Nephron progenitor cell (in vitro differentiated cells): Measurements from ENCODE around the gene HACD2.

Experiments used
- DNase-seq: peaks from one replicate; pipeline ENCODE4 v3.0.0; 2021
- H3K27ac Mint-ChIP-seq: 2 replicates; pipeline ENCODE4 v1.8.0; 2021; ENCODE audit warnings: mild to moderate bottlenecking, moderate library complexity, mixed read lengths
- H3K27me3 Mint-ChIP-seq: 2 replicates; pipeline ENCODE4 v1.8.0; 2021; ENCODE audit warnings: mild to moderate bottlenecking, low read depth, mixed read lengths; ENCODE audit not compliant: poor library complexity
- H3K36me3 Mint-ChIP-seq: 2 replicates; pipeline ENCODE4 v1.8.0; 2021; ENCODE audit warnings: low read depth, mixed read lengths
- H3K4me1 Mint-ChIP-seq: 2 replicates; pipeline ENCODE4 v1.8.0; 2021; ENCODE audit warnings: mixed read lengths
- H3K4me3 Mint-ChIP-seq: 2 replicates; pipeline ENCODE4 v1.8.0; 2021; ENCODE audit warnings: mild to moderate bottlenecking, moderate library complexity, mixed read lengths
- H3K9me3 Mint-ChIP-seq: 2 replicates; pipeline ENCODE4 v1.8.0; 2021; ENCODE audit warnings: mild to moderate bottlenecking, moderate library complexity, mixed read lengths
- TF ChIP-seq, protein P1 (sequence below): fragments of 200-600 bp; sonication (generic); IDR thresholded peaks from 2 replicates; pipeline ENCODE4 v1.5.0; 2021; ENCODE audit warnings: antibody characterized with exemption

Gene HACD2

DNA sequence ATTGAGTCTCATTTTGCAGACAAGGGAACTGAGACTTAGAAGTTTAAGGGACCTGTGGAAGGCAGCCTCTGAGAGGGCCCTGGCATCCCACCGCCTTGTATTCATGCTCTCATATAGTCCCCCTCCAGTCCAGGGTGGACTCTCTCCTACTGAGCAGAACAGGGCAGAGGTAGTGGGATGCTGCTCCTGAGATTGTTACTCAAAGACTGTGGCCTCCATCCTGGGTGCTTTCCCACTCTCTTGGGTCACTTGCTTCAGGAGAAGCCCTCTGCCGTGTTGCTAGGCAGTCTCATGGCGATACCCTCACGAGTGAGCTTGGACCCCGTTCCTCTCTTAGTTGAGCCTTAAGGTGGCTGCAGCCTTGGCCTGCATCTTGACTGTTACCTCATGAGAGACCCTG is 113.7 kb downstream of the HACD2 start:
- H3K27me3 Mint-ChIP-seq: peaks cover 13% of the 10 kb centered on the region
- H3K4me3 Mint-ChIP-seq: no peak overlapping the region
- no peaks in the 10 kb centered on the region for H3K36me3 Mint-ChIP-seq

DNA sequence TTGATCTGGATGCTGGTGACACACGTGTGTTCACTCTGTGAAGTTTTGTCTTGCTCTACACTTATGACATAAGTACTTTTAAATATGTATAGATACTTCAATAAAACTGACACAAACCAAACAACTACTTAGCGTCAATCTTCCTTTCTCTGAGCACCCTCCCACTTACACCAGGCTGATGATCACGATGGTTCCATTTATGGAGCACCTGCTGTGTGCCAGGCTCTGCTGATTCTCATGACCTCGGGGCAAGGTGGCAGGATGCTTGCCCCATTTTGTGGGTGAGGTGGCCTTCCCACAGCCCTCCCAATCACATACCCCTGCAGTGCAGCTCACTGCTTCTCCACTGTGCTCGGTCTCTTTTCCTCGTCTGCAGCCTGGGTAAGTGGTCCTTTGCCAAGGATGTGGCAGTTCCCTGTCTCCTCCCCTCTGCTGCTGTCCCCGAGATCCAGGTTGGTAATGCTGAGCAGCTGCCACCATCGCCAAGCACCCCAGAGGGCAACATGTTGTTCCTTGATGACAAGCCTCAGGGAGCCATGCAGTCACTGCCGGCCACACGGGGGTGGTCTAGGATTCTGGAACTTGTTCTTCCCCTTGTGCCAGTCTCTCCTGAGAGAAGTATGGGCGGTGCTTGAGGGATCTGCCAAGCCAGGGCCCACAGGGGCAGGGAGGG is 115.4 kb downstream of the HACD2 start:
- no peak for DNase-seq
- Mint-ChIP-seq H3K4me3 (no peak overlapping the region), H3K4me1 (peaks cover 12% of the 10 kb centered on the region), H3K27ac (no peak overlapping the region), H3K9me3 (no peaks in the 10 kb centered on the region), H3K36me3 (no peaks in the 10 kb centered on the region), H3K27me3 (peaks cover 22% of the 10 kb centered on the region)
- TF ChIP-seq, protein P1, sequence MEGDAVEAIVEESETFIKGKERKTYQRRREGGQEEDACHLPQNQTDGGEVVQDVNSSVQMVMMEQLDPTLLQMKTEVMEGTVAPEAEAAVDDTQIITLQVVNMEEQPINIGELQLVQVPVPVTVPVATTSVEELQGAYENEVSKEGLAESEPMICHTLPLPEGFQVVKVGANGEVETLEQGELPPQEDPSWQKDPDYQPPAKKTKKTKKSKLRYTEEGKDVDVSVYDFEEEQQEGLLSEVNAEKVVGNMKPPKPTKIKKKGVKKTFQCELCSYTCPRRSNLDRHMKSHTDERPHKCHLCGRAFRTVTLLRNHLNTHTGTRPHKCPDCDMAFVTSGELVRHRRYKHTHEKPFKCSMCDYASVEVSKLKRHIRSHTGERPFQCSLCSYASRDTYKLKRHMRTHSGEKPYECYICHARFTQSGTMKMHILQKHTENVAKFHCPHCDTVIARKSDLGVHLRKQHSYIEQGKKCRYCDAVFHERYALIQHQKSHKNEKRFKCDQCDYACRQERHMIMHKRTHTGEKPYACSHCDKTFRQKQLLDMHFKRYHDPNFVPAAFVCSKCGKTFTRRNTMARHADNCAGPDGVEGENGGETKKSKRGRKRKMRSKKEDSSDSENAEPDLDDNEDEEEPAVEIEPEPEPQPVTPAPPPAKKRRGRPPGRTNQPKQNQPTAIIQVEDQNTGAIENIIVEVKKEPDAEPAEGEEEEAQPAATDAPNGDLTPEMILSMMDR: no peak

More for the DNA sequence above, 113.7 kb downstream of the HACD2 start:
- TF ChIP-seq, protein P1: no peak
- Mint-ChIP-seq H3K9me3 (no peaks in the 10 kb centered on the region), H3K4me1 (peaks cover 22% of the 10 kb centered on the region), H3K27ac (no peak overlapping the region)
- no peak for DNase-seq

DNA sequence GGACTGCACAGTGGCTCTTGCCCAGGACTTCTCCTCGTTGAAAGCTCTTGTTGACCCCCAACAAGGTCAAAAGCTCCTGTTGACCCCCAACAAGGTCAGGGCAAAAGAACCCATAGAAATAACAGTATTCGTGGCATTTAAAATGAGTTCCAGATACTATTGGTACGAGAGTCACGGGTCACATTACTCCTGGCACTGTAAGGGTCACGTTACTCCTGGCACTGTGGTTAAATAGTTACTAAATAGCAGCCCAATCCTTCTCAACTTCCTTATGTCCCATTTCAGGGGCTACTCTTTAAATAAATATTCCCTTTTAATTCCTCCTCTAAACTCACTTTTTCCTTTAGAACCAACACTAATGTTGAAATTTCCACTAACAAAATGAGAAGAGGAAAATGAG is 117.8 kb downstream of the HACD2 start:
- Mint-ChIP-seq H3K27ac (peak overlapping the region; percentile 19), H3K4me1 (peaks cover 12% of the 10 kb centered on the region), H3K36me3 (no peaks in the 10 kb centered on the region), H3K27me3 (peaks cover 28% of the 10 kb centered on the region), H3K4me3 (no peak overlapping the region), H3K9me3 (no peaks in the 10 kb centered on the region)
- TF ChIP-seq, protein P1: no peak
- no peak for DNase-seq

DNA sequence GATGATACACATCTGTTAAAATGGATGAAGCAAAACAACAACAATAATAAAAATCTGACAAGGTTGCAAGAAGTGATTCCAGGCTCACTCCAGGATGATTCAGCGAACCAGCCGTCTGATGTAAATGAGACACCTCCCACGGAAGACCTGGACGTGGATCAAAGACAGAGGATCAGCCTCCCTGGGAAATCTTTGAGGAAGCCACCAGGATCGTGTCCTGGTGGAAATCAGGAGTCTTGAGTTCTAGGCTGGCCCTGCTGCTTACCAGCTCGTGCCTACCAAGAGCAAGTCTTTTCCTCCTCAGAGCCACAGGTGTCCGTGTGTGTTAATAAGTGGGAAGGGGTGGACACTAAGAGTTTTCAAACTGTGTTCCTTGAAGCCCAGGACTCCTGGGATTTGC is 120.6 kb downstream of the HACD2 start:
- Mint-ChIP-seq H3K27ac (no peak overlapping the region), H3K4me1 (peaks cover 23% of the 10 kb centered on the region), H3K27me3 (peaks cover 28% of the 10 kb centered on the region), H3K36me3 (no peaks in the 10 kb centered on the region), H3K4me3 (no peak overlapping the region), H3K9me3 (no peaks in the 10 kb centered on the region)
- TF ChIP-seq, protein P1: no peak
- DNase-seq: no peak

DNA sequence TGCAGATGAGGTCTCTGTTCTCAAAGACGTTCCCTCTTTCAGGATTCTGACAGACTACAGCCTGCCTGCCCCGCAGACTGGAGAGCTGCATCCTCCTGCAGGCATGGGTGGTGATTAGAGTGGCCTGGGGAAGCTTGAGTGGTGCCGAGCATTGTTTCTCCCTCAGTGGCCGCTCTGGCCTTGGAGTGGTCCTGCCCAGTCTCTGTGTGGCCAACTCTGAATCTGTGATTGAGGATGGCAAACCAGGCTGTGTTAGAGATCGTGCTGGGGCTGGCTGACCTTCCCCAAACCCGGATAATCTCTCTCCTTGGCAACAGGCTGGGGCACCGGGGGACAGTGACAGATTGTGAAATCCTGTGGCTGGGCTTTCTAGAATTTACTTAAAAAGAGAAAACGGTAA is 125.0 kb downstream of the HACD2 start:
- H3K4me3 Mint-ChIP-seq: no peak overlapping the region
- TF ChIP-seq, protein P1: no peak
- no peaks in the 10 kb centered on the region for H3K36me3 Mint-ChIP-seq
- peaks cover 39% of the 10 kb centered on the region for H3K27me3 Mint-ChIP-seq
- H3K4me1 Mint-ChIP-seq: peaks cover 11% of the 10 kb centered on the region
- H3K27ac Mint-ChIP-seq: no peak overlapping the region
- no peaks in the 10 kb centered on the region for H3K9me3 Mint-ChIP-seq
- DNase-seq: no peak

DNA sequence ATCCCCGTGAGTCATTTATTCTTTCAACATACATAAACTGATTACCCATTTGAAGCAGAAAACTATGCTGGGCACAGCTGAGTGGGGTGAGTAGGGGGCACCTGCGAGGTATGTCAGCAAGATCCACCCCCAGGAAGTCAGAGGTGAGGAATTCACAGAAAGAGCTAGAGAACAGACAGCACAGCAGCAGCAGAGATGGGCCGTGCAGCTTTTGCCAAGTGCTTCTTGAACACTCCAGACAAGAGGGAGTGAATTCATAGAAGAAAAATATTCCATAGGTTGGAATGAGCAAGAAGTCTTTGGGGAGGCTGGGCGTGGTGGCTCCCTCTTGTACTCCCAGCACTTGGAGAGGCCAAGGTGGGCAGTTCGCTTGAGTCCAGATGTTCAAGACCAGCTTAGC is 126.6 kb downstream of the HACD2 start:
- Mint-ChIP-seq H3K36me3 (no peaks in the 10 kb centered on the region), H3K4me1 (peaks cover 11% of the 10 kb centered on the region), H3K27ac (no peak overlapping the region), H3K9me3 (no peaks in the 10 kb centered on the region), H3K27me3 (peaks cover 42% of the 10 kb centered on the region), H3K4me3 (no peak overlapping the region)
- no peak for DNase-seq
- TF ChIP-seq, protein P1: no peak
